ENCODE data around the gene CGGBP1.

DNA sequence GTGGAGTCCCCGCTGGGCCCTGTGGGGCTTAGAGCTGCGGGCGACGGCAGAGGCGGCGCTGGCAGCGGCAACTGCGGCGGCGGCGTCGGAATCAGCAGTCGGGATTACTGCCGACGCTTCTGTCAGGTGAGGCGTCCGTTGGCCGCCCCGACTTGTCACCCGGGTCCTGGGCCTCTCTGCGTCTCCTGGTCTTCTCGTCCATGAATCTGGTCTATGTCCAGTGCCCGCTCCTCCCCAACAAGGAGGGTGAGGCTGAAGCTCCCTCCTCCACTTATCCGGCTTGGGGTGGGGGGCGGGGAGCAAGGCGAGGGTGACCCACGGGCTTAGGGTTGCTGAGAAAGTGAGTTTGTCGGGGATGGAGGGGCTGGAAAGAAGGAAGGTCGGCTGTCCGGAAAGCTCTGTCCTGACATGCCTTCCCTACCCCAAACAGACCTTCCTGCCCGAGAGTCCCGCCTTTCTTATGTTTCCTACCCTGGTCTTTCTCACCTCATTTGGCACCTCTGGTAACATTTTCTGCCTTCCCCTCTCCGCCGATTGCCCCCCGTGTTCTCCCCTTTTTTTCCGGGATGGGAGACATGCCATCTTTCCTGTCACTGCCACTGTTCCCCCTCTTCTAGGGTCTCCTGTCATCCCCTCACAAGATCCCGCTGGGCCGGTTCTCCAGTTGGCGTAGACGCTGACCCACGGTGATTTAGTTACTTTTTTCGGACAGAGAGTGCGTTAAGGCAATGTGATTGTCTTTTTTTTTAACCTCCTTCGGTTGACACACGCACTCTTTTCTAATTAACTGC is 770 bp upstream of the CGGBP1 start:
- TF ChIP-seq, protein P1, sequence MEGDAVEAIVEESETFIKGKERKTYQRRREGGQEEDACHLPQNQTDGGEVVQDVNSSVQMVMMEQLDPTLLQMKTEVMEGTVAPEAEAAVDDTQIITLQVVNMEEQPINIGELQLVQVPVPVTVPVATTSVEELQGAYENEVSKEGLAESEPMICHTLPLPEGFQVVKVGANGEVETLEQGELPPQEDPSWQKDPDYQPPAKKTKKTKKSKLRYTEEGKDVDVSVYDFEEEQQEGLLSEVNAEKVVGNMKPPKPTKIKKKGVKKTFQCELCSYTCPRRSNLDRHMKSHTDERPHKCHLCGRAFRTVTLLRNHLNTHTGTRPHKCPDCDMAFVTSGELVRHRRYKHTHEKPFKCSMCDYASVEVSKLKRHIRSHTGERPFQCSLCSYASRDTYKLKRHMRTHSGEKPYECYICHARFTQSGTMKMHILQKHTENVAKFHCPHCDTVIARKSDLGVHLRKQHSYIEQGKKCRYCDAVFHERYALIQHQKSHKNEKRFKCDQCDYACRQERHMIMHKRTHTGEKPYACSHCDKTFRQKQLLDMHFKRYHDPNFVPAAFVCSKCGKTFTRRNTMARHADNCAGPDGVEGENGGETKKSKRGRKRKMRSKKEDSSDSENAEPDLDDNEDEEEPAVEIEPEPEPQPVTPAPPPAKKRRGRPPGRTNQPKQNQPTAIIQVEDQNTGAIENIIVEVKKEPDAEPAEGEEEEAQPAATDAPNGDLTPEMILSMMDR (IDR thresholded peaks at IDR 0.05; ENCODE audit: insufficient read depth, low read length, poor library complexity, severe bottlenecking) = no peak
- TF ChIP-seq EZH2phosphoT487 (conservative IDR thresholded peaks at IDR 0.05; ENCODE audit: low read length) = no peak

All from SU-DHL-6 (cell line).